Tibial artery (tissue), 4 donors: Measurements from ENCODE around the gene SCN2A.
"Not testable (repeated sequence)": the region's sequence is repeated elsewhere in the genome, so short reads cannot be mapped to it uniquely, and the experiment has no call there.

ENCODE experiments used
- DNase-seq, 2 donors: peaks; one replicate each; pipeline ENCODE4 v3.0.0-alpha.2; 2019
- H3K27ac ChIP-seq, 2 donors: fragments of 200-600 bp; sonication (generic) in 1 of 2; 1 replicate in 1 of 2; 2 replicates in 1 of 2; pipeline ENCODE4 v1.5.1; 2018 to 2019; ENCODE audit warnings: mild to moderate bottlenecking in 1 of 2
- H3K27me3 ChIP-seq, 2 donors: fragments of 200-600 bp; sonication (generic) in 1 of 2; one replicate each; pipeline versions ENCODE4 v1.5.1 to v1.6.0; 2016 to 2019
- H3K36me3 ChIP-seq, 3 donors: fragments of 200-600 bp; sonication (generic) in 2 of 3; one replicate each; pipeline ENCODE4 v1.5.1; 2016 to 2019; ENCODE audit warnings: mild to moderate bottlenecking in 2 of 3
- H3K4me1 ChIP-seq, 4 donors: fragments of 200-600 bp; sonication (generic) in 2 of 4; 1 replicate in 3 of 4; 2 replicates in 1 of 4; pipeline ENCODE4 v1.5.1; 2016 to 2019
- H3K4me3 ChIP-seq, 2 donors: fragments of 200-600 bp; sonication (generic) in 1 of 2; 1 replicate in 1 of 2; 2 replicates in 1 of 2; pipeline ENCODE4 v1.5.1; 2018 to 2019; ENCODE audit warnings: mild to moderate bottlenecking in 2 of 2
- H3K9me3 ChIP-seq, 3 donors: fragments of 200-600 bp; sonication (generic) in 1 of 3; one replicate each; pipeline ENCODE4 v1.5.1; 2016 to 2019
- intact Hi-C: fragments of 100-400 bp; cut with DNase I; formaldehyde crosslinking; loops from one replicate; pipeline ENCODE4 v1.15.0; 2023; ENCODE audit warnings: low total_unique reads
- TF ChIP-seq, protein P1 (sequence below), 2 experiments: fragments of 200-600 bp in 1 of 2; fragments of 450-650 bp in 1 of 2; IDR thresholded peaks; one replicate each; pipeline ENCODE4 v1.5.1; 2017 to 2019; ENCODE audit warnings: antibody characterized with exemption in 2 of 2, mild to moderate bottlenecking in 1 of 2, moderate library complexity in 1 of 2

SCN2A gene

DNA sequence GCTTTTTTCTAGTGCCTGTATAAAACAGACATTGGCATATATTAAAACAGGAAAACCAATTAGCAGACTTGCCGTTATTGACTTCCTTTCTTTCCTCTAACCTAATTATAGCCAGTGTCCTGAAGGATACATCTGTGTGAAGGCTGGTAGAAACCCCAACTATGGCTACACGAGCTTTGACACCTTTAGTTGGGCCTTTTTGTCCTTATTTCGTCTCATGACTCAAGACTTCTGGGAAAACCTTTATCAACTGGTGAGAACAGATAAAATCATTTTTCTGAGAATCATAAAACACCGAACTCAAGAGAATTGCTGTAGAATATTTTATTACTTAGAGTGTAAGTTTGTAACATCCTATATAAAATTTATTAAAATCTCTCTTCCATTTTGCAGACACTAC is 74.3 kb downstream of the SCN2A start:
- Histone ChIP-seq H3K27me3 (no peaks in the 10 kb centered on the region), H3K4me1 (no peaks in the 10 kb centered on the region), H3K4me3 (no peak overlapping the region), H3K9me3 (no peaks in the 10 kb centered on the region), H3K36me3 (no peaks in the 10 kb centered on the region), H3K27ac (no peak overlapping the region)
- no peak for DNase-seq
- TF ChIP-seq, protein P1, sequence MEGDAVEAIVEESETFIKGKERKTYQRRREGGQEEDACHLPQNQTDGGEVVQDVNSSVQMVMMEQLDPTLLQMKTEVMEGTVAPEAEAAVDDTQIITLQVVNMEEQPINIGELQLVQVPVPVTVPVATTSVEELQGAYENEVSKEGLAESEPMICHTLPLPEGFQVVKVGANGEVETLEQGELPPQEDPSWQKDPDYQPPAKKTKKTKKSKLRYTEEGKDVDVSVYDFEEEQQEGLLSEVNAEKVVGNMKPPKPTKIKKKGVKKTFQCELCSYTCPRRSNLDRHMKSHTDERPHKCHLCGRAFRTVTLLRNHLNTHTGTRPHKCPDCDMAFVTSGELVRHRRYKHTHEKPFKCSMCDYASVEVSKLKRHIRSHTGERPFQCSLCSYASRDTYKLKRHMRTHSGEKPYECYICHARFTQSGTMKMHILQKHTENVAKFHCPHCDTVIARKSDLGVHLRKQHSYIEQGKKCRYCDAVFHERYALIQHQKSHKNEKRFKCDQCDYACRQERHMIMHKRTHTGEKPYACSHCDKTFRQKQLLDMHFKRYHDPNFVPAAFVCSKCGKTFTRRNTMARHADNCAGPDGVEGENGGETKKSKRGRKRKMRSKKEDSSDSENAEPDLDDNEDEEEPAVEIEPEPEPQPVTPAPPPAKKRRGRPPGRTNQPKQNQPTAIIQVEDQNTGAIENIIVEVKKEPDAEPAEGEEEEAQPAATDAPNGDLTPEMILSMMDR (IDR thresholded peaks at IDR 0.05) = no peak
- intact Hi-C loops = no loop called here

DNA sequence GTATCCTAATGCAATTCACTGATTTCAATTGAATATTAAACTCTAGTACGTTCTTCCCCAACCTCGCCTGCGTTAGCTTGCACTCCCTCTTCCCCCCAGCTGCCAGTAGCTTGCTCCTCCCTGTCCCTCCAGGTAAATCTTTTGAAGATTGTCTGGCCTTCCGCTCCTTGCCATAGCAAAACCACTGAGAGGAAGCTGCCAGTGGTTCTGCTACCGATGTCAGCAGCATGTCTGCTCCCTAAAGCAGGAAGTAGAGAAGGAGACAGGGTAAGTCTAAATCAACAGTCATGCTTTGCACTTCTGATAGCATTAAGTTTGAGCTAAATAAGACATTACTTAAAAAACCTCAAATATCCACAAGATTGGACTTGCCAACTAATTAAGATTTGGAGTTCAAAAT is 89.1 kb downstream of the SCN2A start:
- Histone ChIP-seq H3K9me3 (no peaks in the 10 kb centered on the region), H3K27ac (no peak overlapping the region), H3K4me1 (no peaks in the 10 kb centered on the region), H3K27me3 (no peaks in the 10 kb centered on the region), H3K4me3 (no peak overlapping the region), H3K36me3 (no peaks in the 10 kb centered on the region)
- no peak for DNase-seq
- intact Hi-C loops = no loop called here
- TF ChIP-seq, protein P1 (IDR thresholded peaks at IDR 0.05) = no peak

DNA sequence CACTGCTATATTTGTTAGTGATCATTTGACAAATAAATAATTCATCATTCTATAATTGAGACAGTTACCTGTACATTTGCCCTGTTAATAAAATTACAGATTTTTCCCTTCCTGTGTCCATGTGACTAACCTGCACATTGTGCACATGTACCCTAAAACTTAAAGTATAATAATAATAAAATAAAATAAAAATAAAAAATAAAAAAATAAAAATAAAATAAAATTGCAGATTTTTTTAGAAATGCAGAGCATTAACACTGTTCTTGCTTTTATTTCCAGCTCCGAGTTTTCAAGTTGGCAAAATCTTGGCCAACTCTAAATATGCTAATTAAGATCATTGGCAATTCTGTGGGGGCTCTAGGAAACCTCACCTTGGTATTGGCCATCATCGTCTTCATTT is 105.1 kb downstream of the SCN2A start:
- H3K27me3 ChIP-seq, H3K27ac ChIP-seq: not testable (repeated sequence)

DNA sequence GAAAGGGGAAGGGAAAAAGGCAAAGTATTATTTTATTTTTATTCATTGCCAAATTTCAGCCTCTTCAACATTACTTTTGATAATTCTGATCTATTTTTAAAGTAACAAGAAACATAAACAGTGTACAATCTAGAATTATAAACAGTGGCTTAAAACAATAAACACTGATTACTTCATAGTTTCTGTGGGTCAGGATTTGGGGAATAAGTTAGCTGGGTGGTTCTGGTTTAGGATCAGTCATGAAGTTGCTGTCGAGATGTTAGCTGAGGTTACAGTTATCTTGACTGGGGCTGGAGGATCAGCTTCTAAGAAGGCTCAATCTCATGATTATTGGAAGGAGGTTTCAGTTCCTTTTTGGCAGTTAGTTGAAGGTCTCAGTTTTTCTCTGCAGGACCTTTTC is 109.2 kb downstream of the SCN2A start:
- no peaks in the 10 kb centered on the region for H3K4me1 ChIP-seq
- H3K4me3 ChIP-seq = no peak overlapping the region
- no peaks in the 10 kb centered on the region for H3K9me3 ChIP-seq
- DNase-seq = no peak
- no peak overlapping the region for H3K27ac ChIP-seq
- intact Hi-C loops = no loop called here
- TF ChIP-seq, protein P1 (IDR thresholded peaks at IDR 0.05) = no peak
- no peaks in the 10 kb centered on the region for H3K36me3 ChIP-seq
- no peaks in the 10 kb centered on the region for H3K27me3 ChIP-seq

More for the DNA sequence above, 105.1 kb downstream of the SCN2A start:
- H3K9me3 ChIP-seq, intact Hi-C loops, H3K4me3 ChIP-seq, DNase-seq, H3K4me1 ChIP-seq, H3K36me3 ChIP-seq: not testable (repeated sequence)

DNA sequence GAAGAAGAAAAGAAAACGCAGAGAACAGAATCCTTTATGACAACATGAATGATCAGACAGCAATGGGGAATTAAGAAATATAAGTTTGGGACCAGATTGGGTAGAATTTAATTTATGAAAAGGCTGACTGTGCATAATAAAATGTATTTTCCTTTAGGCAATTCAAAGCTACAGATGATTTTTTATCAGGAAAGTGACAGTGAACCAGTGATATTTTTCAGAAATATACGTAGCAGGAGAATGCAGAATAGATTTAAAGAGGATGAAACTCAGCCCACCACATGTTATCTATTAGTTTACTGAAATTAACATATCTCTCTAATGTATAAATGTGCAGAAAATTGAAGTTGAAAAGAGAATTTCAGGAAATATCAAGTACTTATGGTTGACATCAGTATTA is 110.0 kb downstream of the SCN2A start:
- Histone ChIP-seq H3K4me3 (no peak overlapping the region), H3K27ac (no peak overlapping the region), H3K27me3 (no peaks in the 10 kb centered on the region), H3K36me3 (no peaks in the 10 kb centered on the region), H3K9me3 (no peaks in the 10 kb centered on the region), H3K4me1 (no peaks in the 10 kb centered on the region)
- TF ChIP-seq, protein P1 (IDR thresholded peaks at IDR 0.05) = no peak
- intact Hi-C loops = no loop called here
- no peak for DNase-seq

DNA sequence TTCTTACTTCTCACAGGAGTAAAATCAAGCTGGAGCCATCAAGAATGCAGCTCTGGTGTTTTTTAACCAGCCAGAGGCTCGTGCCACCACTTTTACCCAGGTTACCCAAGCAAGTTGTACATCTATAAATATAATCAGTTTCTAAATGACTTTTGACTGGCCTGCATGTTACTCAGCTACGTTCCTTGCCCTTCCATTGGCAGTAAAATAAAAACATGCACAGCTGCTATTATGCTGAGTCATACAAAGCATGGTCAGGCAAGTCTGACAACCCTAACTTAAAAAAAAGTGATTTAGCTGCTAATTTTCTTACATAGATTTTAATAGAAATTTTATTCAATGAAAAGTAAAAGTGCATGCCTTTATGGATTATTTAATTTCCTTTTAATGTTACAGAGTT is 118.5 kb downstream of the SCN2A start:
- Histone ChIP-seq H3K4me3 (no peak overlapping the region), H3K27me3 (no peaks in the 10 kb centered on the region), H3K4me1 (no peaks in the 10 kb centered on the region), H3K27ac (no peak overlapping the region), H3K36me3 (no peaks in the 10 kb centered on the region), H3K9me3 (no peaks in the 10 kb centered on the region)
- intact Hi-C loops = no loop called here
- no peak for DNase-seq
- TF ChIP-seq, protein P1 (IDR thresholded peaks at IDR 0.05) = no peak
